ENCODE results near the gene RAD23A. TPM values are rescaled to one million over a fixed set of nuclear protein-coding genes. Genes with fewer than 3 reads are reported as not detected.
"Not testable (repeated sequence)": the region's sequence is repeated elsewhere in the genome, so short reads cannot be mapped to it uniquely, and the experiment has no call there.

RAD23A gene
- polyA plus RNA-seq, 4 donors = 93.0 to 114 (median 98.4) TPM

DNA sequence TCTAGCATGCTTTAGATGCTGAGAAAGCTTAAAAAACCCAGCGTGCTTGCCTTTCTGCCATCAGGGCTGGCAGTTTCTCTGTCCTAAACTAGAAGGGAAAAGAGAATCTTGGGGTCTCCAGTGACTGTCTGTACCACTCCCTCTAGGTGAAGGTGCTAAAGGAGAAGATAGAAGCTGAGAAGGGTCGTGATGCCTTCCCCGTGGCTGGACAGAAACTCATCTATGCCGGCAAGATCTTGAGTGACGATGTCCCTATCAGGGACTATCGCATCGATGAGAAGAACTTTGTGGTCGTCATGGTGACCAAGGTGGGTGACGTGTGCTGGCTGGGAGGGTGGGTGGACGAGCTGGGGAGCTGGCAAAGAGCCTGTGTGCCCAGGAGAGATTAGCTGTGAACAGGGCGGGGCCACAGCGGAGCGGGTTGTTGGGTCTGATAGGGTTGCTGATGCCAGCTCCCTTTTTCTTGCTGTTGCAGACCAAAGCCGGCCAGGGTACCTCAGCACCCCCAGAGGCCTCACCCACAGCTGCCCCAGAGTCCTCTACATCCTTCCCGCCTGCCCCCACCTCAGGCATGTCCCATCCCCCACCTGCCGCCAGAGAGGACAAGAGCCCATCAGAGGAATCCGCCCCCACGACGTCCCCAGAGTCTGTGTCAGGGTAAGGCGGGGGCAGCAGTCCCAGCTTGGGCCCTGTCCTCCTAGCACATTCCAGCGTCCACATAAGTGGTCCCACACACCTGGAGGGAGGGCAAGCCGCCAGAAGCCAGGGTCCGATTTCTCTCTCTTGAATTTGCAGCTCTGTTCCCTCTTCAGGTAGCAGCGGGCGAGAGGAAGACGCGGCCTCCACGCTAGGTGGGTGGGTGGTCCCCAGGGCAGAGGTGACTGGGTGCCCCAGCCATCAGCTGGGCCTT lies 2.3 kb downstream of the RAD23A start:
- Histone ChIP-seq H3K9me3 (ENCODE audit: control insufficient read depth in 2 of 2, insufficient read depth in 1 of 2, low read depth in 1 of 2, low read length in 1 of 2) (no peaks in the 10 kb centered on the region), H3K4me3 (ENCODE audit: low read depth in 1 of 3, low read length in 3 of 3) (no peak overlapping the region), H3K27ac (ENCODE audit: low read depth in 1 of 3, low read length in 2 of 3) (no peak overlapping the region), H3K36me3 (ENCODE audit: control insufficient read depth in 3 of 3, insufficient read depth in 2 of 3, low read depth in 1 of 3, low read length in 3 of 3) (peaks cover 18 to 84% (median 26%) of the 10 kb centered on the region in 3 donors), H3K4me1 (ENCODE audit: control insufficient read depth in 3 of 3, insufficient read depth in 2 of 3, low read depth in 1 of 3, low read length in 2 of 3) (peaks cover 0 to 11% (median 2%) of the 10 kb centered on the region in 3 donors), H3K27me3 (ENCODE audit: control insufficient read depth in 3 of 3, insufficient read depth in 3 of 3, low read length in 3 of 3) (no peaks in the 10 kb centered on the region)
- FAIRE-seq = no peak
- 78 to 85% (median 81%) methylated on average over 27 to 28 of the region's 28 CpGs for WGBS, 3 donors
- no peak for DNase-seq

DNA sequence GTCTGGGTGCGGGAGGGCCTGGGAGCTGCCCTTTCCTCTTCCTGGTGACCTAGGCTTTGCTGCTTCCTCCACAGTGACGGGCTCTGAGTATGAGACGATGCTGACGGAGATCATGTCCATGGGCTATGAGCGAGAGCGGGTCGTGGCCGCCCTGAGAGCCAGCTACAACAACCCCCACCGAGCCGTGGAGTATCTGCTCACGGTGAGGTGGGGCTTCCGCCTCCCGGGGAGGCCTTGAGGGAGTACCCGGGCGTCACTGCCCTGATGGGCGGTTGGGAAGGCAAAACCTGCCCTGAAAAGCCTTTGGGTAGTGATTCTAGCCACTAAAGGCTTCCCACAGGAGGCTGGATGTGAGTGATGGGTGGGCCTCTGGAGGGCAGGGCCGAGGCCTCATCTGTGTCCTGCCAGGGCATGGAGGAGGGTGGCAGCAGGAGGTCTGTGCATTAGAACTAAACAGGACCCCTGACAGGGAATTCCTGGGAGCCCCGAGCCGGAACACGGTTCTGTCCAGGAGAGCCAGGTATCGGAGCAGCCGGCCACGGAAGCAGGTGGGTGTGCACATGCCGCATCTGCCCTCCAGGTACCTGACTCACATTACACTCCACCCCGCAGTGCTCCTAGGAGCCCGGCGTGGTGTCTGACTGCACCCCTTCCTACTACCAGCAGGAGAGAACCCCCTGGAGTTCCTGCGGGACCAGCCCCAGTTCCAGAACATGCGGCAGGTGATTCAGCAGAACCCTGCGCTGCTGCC lies 3.1 kb downstream of the RAD23A start:
- Histone ChIP-seq H3K4me3 (ENCODE audit: low read depth in 1 of 3, low read length in 3 of 3) (no peak overlapping the region), H3K27me3 (ENCODE audit: control insufficient read depth in 3 of 3, insufficient read depth in 3 of 3, low read length in 3 of 3) (no peaks in the 10 kb centered on the region), H3K27ac (ENCODE audit: low read depth in 1 of 3, low read length in 2 of 3) (no peak overlapping the region), H3K36me3 (ENCODE audit: control insufficient read depth in 3 of 3, insufficient read depth in 2 of 3, low read depth in 1 of 3, low read length in 3 of 3) (peaks cover 18 to 84% (median 20%) of the 10 kb centered on the region in 3 donors), H3K9me3 (ENCODE audit: control insufficient read depth in 2 of 2, insufficient read depth in 1 of 2, low read depth in 1 of 2, low read length in 1 of 2) (no peaks in the 10 kb centered on the region), H3K4me1 (ENCODE audit: control insufficient read depth in 3 of 3, insufficient read depth in 2 of 3, low read depth in 1 of 3, low read length in 2 of 3) (peaks cover 0 to 11% (median 2%) of the 10 kb centered on the region in 3 donors)
- DNase-seq = no peak
- FAIRE-seq = no peak
- 92 to 94% (median 94%) methylated on average over 29 to 30 of the region's 30 CpGs for WGBS, 3 donors

- Histone ChIP-seq H3K27me3 (ENCODE audit: control insufficient read depth in 3 of 3, insufficient read depth in 3 of 3, low read length in 3 of 3) (no peaks in the 10 kb centered on the region), H3K36me3 (ENCODE audit: control insufficient read depth in 3 of 3, insufficient read depth in 2 of 3, low read depth in 1 of 3, low read length in 3 of 3) (peaks cover 18 to 84% (median 21%) of the 10 kb centered on the region in 3 donors), H3K9me3 (ENCODE audit: control insufficient read depth in 2 of 2, insufficient read depth in 1 of 2, low read depth in 1 of 2, low read length in 1 of 2) (no peaks in the 10 kb centered on the region), H3K4me3 (ENCODE audit: low read depth in 1 of 3, low read length in 3 of 3) (no peak overlapping the region), H3K4me1 (ENCODE audit: control insufficient read depth in 3 of 3, insufficient read depth in 2 of 3, low read depth in 1 of 3, low read length in 2 of 3) (peaks cover 0 to 11% (median 2%) of the 10 kb centered on the region in 3 donors), H3K27ac (ENCODE audit: low read depth in 1 of 3, low read length in 2 of 3) (no peak overlapping the region)
- DNase-seq = no peak
- no peak for FAIRE-seq
- 79 to 86% (median 82%) methylated on average over 16 of the region's 16 CpGs for WGBS, 3 donors
Measured at GRCh38 chr19:12949363-12950283, 4.0 kb downstream of the RAD23A start.

- H3K27me3 ChIP-seq (ENCODE audit: control insufficient read depth in 3 of 3, insufficient read depth in 3 of 3, low read length in 3 of 3); FAIRE-seq; H3K4me3 ChIP-seq (ENCODE audit: low read depth in 1 of 3, low read length in 3 of 3); DNase-seq; H3K9me3 ChIP-seq (ENCODE audit: control insufficient read depth in 2 of 2, insufficient read depth in 1 of 2, low read depth in 1 of 2, low read length in 1 of 2): not testable (repeated sequence)
- WGBS, 3 donors = 89 to 91% (median 91%) methylated on average over 6 of the region's 6 CpGs
- peaks cover 0 to 10% (median 0%) of the 10 kb centered on the region in 3 donors for H3K4me1 ChIP-seq (ENCODE audit: control insufficient read depth in 3 of 3, insufficient read depth in 2 of 3, low read depth in 1 of 3, low read length in 2 of 3)
- peak overlapping the region in 1 of 3 donors; percentile 70 for H3K27ac ChIP-seq (ENCODE audit: low read depth in 1 of 3, low read length in 2 of 3)
- H3K36me3 ChIP-seq (ENCODE audit: control insufficient read depth in 3 of 3, insufficient read depth in 2 of 3, low read depth in 1 of 3, low read length in 3 of 3) = peaks cover 16 to 83% (median 21%) of the 10 kb centered on the region in 3 donors
Measured at GRCh38 chr19:12952050-12952449, 6.4 kb downstream of the RAD23A start.

DNA sequence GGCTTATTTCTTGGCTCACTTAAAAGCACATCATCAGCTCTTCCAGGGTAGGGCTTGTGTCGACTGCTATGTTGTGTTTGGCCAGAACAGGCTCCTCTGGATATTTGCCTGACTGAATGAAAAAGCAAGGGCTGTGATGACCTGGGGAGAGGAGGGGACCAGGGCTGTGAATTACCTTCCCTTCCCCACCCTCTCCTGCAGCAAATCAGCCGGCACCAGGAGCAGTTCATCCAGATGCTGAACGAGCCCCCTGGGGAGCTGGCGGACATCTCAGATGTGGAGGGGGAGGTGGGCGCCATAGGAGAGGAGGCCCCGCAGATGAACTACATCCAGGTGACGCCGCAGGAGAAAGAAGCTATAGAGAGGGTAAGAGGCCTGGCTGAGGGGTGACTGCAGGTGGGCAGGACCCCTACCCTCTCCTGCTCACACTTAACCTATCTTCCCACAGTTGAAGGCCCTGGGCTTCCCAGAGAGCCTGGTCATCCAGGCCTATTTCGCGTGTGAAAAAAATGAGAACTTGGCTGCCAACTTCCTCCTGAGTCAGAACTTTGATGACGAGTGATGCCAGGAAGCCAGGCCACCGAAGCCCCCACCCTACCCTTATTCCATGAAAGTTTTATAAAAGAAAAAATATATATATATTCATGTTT lies 7.0 kb downstream of the RAD23A start:
- no peak for FAIRE-seq
- H3K36me3 ChIP-seq (ENCODE audit: control insufficient read depth in 3 of 3, insufficient read depth in 2 of 3, low read depth in 1 of 3, low read length in 3 of 3) = peaks cover 16 to 79% (median 21%) of the 10 kb centered on the region in 3 donors
- WGBS, 3 donors = 64 to 84% (median 73%) methylated on average over 11 to 12 of the region's 12 CpGs
- peaks cover 0 to 6% (median 0%) of the 10 kb centered on the region in 3 donors for H3K4me1 ChIP-seq (ENCODE audit: control insufficient read depth in 3 of 3, insufficient read depth in 2 of 3, low read depth in 1 of 3, low read length in 2 of 3)
- no peak for DNase-seq
- H3K4me3 ChIP-seq (ENCODE audit: low read depth in 1 of 3, low read length in 3 of 3) = no peak overlapping the region
- no peaks in the 10 kb centered on the region for H3K9me3 ChIP-seq (ENCODE audit: control insufficient read depth in 2 of 2, insufficient read depth in 1 of 2, low read depth in 1 of 2, low read length in 1 of 2)
- H3K27ac ChIP-seq (ENCODE audit: low read depth in 1 of 3, low read length in 2 of 3) = peak overlapping the region in 1 of 3 donors; percentile 70
- no peaks in the 10 kb centered on the region for H3K27me3 ChIP-seq (ENCODE audit: control insufficient read depth in 3 of 3, insufficient read depth in 3 of 3, low read length in 3 of 3)

- DNase-seq (peak in 1 of 2 donors; percentile 28), FAIRE-seq (no peak)
- H3K4me3 ChIP-seq (ENCODE audit: low read depth in 1 of 3, low read length in 3 of 3) = no peak overlapping the region
- H3K4me1 ChIP-seq (ENCODE audit: control insufficient read depth in 3 of 3, insufficient read depth in 2 of 3, low read depth in 1 of 3, low read length in 2 of 3) = peaks cover 0 to 6% (median 0%) of the 10 kb centered on the region in 3 donors
- peaks cover 16 to 72% (median 21%) of the 10 kb centered on the region in 3 donors for H3K36me3 ChIP-seq (ENCODE audit: control insufficient read depth in 3 of 3, insufficient read depth in 2 of 3, low read depth in 1 of 3, low read length in 3 of 3)
- 48 to 67% (median 66%) methylated on average over 11 of the region's 11 CpGs for WGBS, 3 donors
- H3K27ac ChIP-seq (ENCODE audit: low read depth in 1 of 3, low read length in 2 of 3) = peak overlapping the region in 1 of 3 donors; percentile 62
- H3K27me3 ChIP-seq (ENCODE audit: control insufficient read depth in 3 of 3, insufficient read depth in 3 of 3, low read length in 3 of 3) = no peaks in the 10 kb centered on the region
- H3K9me3 ChIP-seq (ENCODE audit: control insufficient read depth in 2 of 2, insufficient read depth in 1 of 2, low read depth in 1 of 2, low read length in 1 of 2) = no peaks in the 10 kb centered on the region
Measured at GRCh38 chr19:12953138-12953798, 7.6 kb downstream of the RAD23A start.

- H3K27me3 ChIP-seq (ENCODE audit: control insufficient read depth in 3 of 3, insufficient read depth in 3 of 3, low read length in 3 of 3) = no peaks in the 10 kb centered on the region
- H3K4me1 ChIP-seq (ENCODE audit: control insufficient read depth in 3 of 3, insufficient read depth in 2 of 3, low read depth in 1 of 3, low read length in 2 of 3) = peaks cover 0 to 6% (median 0%) of the 10 kb centered on the region in 3 donors
- peak overlapping the region in 1 of 3 donors; percentile 74 for H3K27ac ChIP-seq (ENCODE audit: low read depth in 1 of 3, low read length in 2 of 3)
- no peak for DNase-seq
- no peak for FAIRE-seq
- no peaks in the 10 kb centered on the region for H3K9me3 ChIP-seq (ENCODE audit: control insufficient read depth in 2 of 2, insufficient read depth in 1 of 2, low read depth in 1 of 2, low read length in 1 of 2)
- WGBS, 3 donors = 62 to 69% (median 68%) methylated on average over 11 to 12 of the region's 12 CpGs
- peaks cover 12 to 65% (median 14%) of the 10 kb centered on the region in 3 donors for H3K36me3 ChIP-seq (ENCODE audit: control insufficient read depth in 3 of 3, insufficient read depth in 2 of 3, low read depth in 1 of 3, low read length in 3 of 3)
- no peak overlapping the region for H3K4me3 ChIP-seq (ENCODE audit: low read depth in 1 of 3, low read length in 3 of 3)
Measured at GRCh38 chr19:12953799-12954611, 8.3 kb downstream of the RAD23A start.

Measured in small intestine (tissue), 7 donors.